ENCODE results near the gene NEURL1. TPM values are rescaled to one million over a fixed set of nuclear protein-coding genes. Genes with fewer than 3 reads are reported as not detected.

Gene NEURL1
- total RNA-seq, 3 donors from 2014 or later (not counting 1 experiment from before 2014, with no cell fraction given), result 0.95 to 8.5 (median 1.5) TPM

GRCh38 chr10:103556383-103557007 lies 63.0 kb downstream of the NEURL1 start:
- Histone ChIP-seq H3K4me3 (ENCODE audit: low read length) (no peak overlapping the region), H3K27ac (ENCODE audit: low read length) (no peak overlapping the region), H3K4me1 (ENCODE audit: control insufficient read depth, insufficient read depth, low read length) (peaks cover 16% of the 10 kb centered on the region), H3K27me3 (ENCODE audit: control insufficient read depth, insufficient read depth, low read length) (peaks cover 3% of the 10 kb centered on the region), H3K9me3 (ENCODE audit: control insufficient read depth, insufficient read depth, low read length) (no peaks in the 10 kb centered on the region), H3K36me3 (ENCODE audit: control insufficient read depth, insufficient read depth, low read length) (no peaks in the 10 kb centered on the region)
- DNase-seq (no peak), ATAC-seq (no peak)
- intact Hi-C loops (cut with micrococcal nuclease), result no loop called here
- Mint-ChIP-seq H3K36me3 (no peaks in the 10 kb centered on the region), H3K4me3 (peak overlapping the region; percentile 9), H3K27me3 (ENCODE audit: low read depth in 2 of 2) (peaks cover 15 to 33% of the 10 kb centered on the region in 2 donors), H3K4me1 (peaks cover 5 to 8% of the 10 kb centered on the region in 2 donors), H3K9me3 (no peaks in the 10 kb centered on the region), H3K27ac (no peak overlapping the region)
- 90% methylated on average over 12 of the region's 12 CpGs for WGBS (ENCODE audit: insufficient coverage)
- TF ChIP-seq, protein P1, sequence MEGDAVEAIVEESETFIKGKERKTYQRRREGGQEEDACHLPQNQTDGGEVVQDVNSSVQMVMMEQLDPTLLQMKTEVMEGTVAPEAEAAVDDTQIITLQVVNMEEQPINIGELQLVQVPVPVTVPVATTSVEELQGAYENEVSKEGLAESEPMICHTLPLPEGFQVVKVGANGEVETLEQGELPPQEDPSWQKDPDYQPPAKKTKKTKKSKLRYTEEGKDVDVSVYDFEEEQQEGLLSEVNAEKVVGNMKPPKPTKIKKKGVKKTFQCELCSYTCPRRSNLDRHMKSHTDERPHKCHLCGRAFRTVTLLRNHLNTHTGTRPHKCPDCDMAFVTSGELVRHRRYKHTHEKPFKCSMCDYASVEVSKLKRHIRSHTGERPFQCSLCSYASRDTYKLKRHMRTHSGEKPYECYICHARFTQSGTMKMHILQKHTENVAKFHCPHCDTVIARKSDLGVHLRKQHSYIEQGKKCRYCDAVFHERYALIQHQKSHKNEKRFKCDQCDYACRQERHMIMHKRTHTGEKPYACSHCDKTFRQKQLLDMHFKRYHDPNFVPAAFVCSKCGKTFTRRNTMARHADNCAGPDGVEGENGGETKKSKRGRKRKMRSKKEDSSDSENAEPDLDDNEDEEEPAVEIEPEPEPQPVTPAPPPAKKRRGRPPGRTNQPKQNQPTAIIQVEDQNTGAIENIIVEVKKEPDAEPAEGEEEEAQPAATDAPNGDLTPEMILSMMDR (IDR thresholded peaks at IDR 0.05), result no peak

- TF ChIP-seq, protein P1 (IDR thresholded peaks at IDR 0.05), result no peak
These were observed 64.0 kb downstream of the NEURL1 start for GRCh38 chr10:103557455-103557854.

GRCh38 chr10:103558911-103559310 lies 65.4 kb downstream of the NEURL1 start:
- intact Hi-C loops (cut with micrococcal nuclease), result no loop called here
- H3K27ac ChIP-seq (ENCODE audit: low read length), result no peak overlapping the region
- H3K36me3 ChIP-seq (ENCODE audit: control insufficient read depth, insufficient read depth, low read length), result no peaks in the 10 kb centered on the region
- Mint-ChIP-seq H3K4me1 (peaks cover 5 to 8% of the 10 kb centered on the region in 2 donors), H3K36me3 (no peaks in the 10 kb centered on the region), H3K9me3 (no peaks in the 10 kb centered on the region), H3K4me3 (no peak overlapping the region), H3K27me3 (ENCODE audit: low read depth in 2 of 2) (peaks cover 8 to 24% of the 10 kb centered on the region in 2 donors), H3K27ac (no peak overlapping the region)
- TF ChIP-seq, protein P1 (IDR thresholded peaks at IDR 0.05), result no peak
- H3K4me1 ChIP-seq (ENCODE audit: control insufficient read depth, insufficient read depth, low read length), result peaks cover 16% of the 10 kb centered on the region
- no peak for DNase-seq
- peaks cover 3% of the 10 kb centered on the region for H3K27me3 ChIP-seq (ENCODE audit: control insufficient read depth, insufficient read depth, low read length)
- no peaks in the 10 kb centered on the region for H3K9me3 ChIP-seq (ENCODE audit: control insufficient read depth, insufficient read depth, low read length)
- H3K4me3 ChIP-seq (ENCODE audit: low read length), result no peak overlapping the region
- ATAC-seq, result no peak
- 17% methylated on average over 9 of the region's 9 CpGs for WGBS (ENCODE audit: insufficient coverage)

More at GRCh38 chr10:103557455-103557854, 64.0 kb downstream of the NEURL1 start:
- Mint-ChIP-seq H3K27me3 (ENCODE audit: low read depth in 2 of 2) (peaks cover 11 to 30% of the 10 kb centered on the region in 2 donors), H3K9me3 (no peaks in the 10 kb centered on the region), H3K27ac (no peak overlapping the region), H3K4me3 (no peak overlapping the region), H3K36me3 (no peaks in the 10 kb centered on the region), H3K4me1 (peaks cover 5 to 8% of the 10 kb centered on the region in 2 donors)
- Histone ChIP-seq H3K27ac (ENCODE audit: low read length) (no peak overlapping the region), H3K4me3 (ENCODE audit: low read length) (no peak overlapping the region), H3K36me3 (ENCODE audit: control insufficient read depth, insufficient read depth, low read length) (no peaks in the 10 kb centered on the region), H3K4me1 (ENCODE audit: control insufficient read depth, insufficient read depth, low read length) (peaks cover 16% of the 10 kb centered on the region), H3K9me3 (ENCODE audit: control insufficient read depth, insufficient read depth, low read length) (no peaks in the 10 kb centered on the region), H3K27me3 (ENCODE audit: control insufficient read depth, insufficient read depth, low read length) (peaks cover 3% of the 10 kb centered on the region)
- no peak for DNase-seq
- ATAC-seq, result no peak
- intact Hi-C loops (cut with micrococcal nuclease), result no loop called here
- WGBS (ENCODE audit: insufficient coverage), result 91% methylated on average over 10 of the region's 10 CpGs

- peak in 1 of 3 donors; percentile 18 for ATAC-seq
- Mint-ChIP-seq H3K9me3 (no peaks in the 10 kb centered on the region), H3K36me3 (no peaks in the 10 kb centered on the region), H3K4me3 (no peak overlapping the region), H3K4me1 (peaks cover 1 to 3% of the 10 kb centered on the region in 2 donors), H3K27ac (no peak overlapping the region), H3K27me3 (ENCODE audit: low read depth in 2 of 2) (peaks cover 8 to 15% of the 10 kb centered on the region in 2 donors)
- Histone ChIP-seq H3K4me1 (ENCODE audit: control insufficient read depth, insufficient read depth, low read length) (peaks cover 14% of the 10 kb centered on the region), H3K9me3 (ENCODE audit: control insufficient read depth, insufficient read depth, low read length) (no peaks in the 10 kb centered on the region), H3K4me3 (ENCODE audit: low read length) (no peak overlapping the region), H3K27ac (ENCODE audit: low read length) (no peak overlapping the region), H3K27me3 (ENCODE audit: control insufficient read depth, insufficient read depth, low read length) (peaks cover 3% of the 10 kb centered on the region), H3K36me3 (ENCODE audit: control insufficient read depth, insufficient read depth, low read length) (no peaks in the 10 kb centered on the region)
- TF ChIP-seq, protein P1 (IDR thresholded peaks at IDR 0.05), result no peak
- intact Hi-C loops (cut with micrococcal nuclease), result no loop called here
- DNase-seq, result no peak
- 78% methylated on average over 9 of the region's 9 CpGs for WGBS (ENCODE audit: insufficient coverage)
These were observed 66.3 kb downstream of the NEURL1 start for GRCh38 chr10:103559776-103560175.

All from natural killer cell (primary cell).